Stimulated activated naive CD8-positive, alpha-beta T cell treated with anti-CD3 and anti-CD28 coated beads, Interleukin-15, Interleukin-2, amounts not matched to agents 100 U/mL and 50 U/mL, for 24 hours (primary cell): ENCODE data around the gene BAMBI.

ENCODE experiments used
- ATAC-seq: fragments of 150-1000 bp; cut with Tn5 transposase; one replicate; pipeline ENCODE4 v1.10.0; 2021
- DNase-seq: peaks from one replicate; pipeline ENCODE4 v3.0.0; 2021

The BAMBI gene

GRCh38 chr10:28705472-28705871 is 28.2 kb downstream of the BAMBI start:
- no peak for ATAC-seq
- DNase-seq, result no peak

DNA sequence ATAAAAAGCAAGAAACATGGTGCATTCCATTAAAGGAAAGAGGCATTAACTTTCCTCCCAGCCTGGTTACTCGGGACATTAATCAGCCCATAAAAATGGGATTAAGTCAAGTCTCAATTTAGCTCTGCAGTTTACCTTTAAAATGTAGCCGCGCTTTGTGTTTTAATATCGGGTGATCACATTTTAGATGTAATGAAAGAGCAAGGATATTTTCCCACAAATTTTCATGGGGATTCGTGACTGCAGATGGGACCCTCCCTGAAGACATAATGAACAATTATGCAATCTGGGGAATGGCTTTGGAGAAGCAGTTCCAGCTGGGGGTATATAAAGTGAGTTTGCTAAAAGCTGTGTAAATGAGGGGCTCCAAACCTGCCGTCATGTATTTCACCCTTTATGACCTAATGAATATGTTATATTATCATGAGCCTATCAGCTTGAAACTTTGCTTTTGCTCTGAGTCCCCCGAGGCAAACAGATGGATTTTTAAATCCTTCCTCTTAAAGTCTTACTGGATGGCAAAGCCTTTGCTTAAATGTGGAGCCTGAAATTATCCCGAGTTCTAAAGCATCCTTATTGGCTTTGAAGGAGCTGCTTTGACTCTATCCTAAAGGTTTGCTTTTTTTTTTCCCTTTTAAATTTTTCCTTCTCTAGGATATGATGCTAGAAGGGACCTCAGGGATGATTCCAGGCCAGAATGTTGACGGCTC is 31.8 kb downstream of the BAMBI start:
- DNase-seq (no peak), ATAC-seq (no peak)

DNA sequence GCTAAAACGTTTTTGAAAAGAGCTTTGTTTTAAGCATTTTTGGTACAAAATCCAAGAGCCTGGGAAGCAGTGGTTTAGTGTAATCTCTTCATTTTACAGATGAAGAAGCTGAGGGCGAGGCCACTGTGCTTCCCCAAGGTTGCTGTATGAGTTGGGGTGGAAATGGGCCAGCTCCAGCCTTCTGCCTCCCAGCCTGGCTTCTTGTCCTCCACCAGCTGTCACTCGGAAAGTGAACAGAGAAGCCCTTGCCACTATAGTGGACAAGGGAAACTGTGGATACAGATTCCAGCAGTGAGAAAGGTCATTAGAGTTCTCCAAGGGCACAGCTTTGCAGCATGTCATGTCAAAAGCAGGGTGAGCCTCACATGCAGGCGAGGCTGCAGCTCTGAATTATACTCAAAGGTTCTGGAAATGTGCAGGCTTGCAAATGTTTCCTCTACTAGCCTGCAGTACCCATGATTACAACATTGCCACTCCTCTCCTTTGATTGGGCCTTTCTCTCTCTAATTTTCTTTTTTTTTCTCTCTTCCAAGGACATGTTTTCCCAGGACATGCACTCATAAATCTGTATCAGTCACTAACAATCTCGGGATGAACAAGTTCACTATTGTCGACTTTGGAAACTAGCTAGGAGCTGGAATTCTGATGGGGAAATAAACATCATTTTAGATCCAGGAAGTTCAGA is 33.0 kb downstream of the BAMBI start:
- ATAC-seq, result no peak
- DNase-seq, result no peak

GRCh38 chr10:28711041-28711440 is 33.7 kb downstream of the BAMBI start:
- DNase-seq, result no peak
- ATAC-seq, result no peak

GRCh38 chr10:28711776-28712175 is 34.5 kb downstream of the BAMBI start:
- ATAC-seq, result no peak
- DNase-seq, result no peak

- DNase-seq (no peak), ATAC-seq (no peak)
Measured at GRCh38 chr10:28713626-28714352, 36.5 kb downstream of the BAMBI start.

GRCh38 chr10:28714401-28715053 is 37.2 kb downstream of the BAMBI start:
- no peak for ATAC-seq
- no peak for DNase-seq

- DNase-seq (no peak), ATAC-seq (no peak)
Measured at GRCh38 chr10:28715246-28715645, 37.9 kb downstream of the BAMBI start.

- ATAC-seq (no peak), DNase-seq (no peak)
Measured at GRCh38 chr10:28715757-28716156, 38.4 kb downstream of the BAMBI start.

DNA sequence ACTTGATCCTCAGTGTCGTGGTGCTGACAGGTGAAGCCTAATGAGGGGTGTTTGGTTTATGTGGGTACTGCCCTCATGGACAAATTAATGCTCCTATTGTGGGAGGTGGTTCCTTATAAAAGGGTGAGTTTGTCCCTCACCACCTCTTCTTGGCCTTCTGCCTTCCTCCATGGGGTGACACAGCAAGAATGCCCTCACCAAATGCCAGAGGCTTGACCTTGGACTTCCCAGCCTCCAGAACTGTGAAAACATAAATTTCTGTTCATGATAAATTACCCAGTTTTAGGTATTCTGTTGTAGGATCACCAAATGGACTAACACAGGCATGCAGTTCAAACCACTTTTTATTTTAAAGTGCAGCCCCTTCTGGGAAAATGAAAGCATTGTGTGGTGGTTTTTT is 39.4 kb downstream of the BAMBI start:
- no peak for DNase-seq
- no peak for ATAC-seq

DNA sequence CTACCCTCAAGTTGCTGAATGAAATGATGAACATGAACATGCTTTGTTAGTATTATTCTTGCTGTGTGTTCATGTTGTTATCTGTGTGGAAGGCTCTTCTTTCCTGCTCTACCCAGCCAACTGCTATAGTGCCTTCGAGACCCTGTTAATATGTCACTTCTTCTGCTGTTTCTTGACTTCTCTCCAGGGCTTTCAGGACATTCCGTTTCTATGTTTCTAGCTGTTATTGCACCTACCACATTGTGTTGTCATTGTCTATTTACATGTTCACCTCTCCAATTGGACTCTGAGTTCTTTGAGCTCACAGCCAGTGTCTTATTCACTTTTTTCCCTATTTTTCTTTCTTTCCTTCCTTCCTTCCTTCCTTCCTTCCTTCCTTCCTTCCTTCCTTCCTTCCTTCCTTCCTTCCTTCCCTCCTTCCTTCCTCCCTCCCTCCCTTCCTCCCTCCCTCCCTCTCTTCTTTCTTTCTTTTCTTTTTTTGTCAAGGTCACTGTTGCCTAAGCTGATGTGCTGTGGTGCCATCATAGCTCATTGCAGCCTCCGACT is 40.4 kb downstream of the BAMBI start:
- DNase-seq (no peak), ATAC-seq (no peak)

DNA sequence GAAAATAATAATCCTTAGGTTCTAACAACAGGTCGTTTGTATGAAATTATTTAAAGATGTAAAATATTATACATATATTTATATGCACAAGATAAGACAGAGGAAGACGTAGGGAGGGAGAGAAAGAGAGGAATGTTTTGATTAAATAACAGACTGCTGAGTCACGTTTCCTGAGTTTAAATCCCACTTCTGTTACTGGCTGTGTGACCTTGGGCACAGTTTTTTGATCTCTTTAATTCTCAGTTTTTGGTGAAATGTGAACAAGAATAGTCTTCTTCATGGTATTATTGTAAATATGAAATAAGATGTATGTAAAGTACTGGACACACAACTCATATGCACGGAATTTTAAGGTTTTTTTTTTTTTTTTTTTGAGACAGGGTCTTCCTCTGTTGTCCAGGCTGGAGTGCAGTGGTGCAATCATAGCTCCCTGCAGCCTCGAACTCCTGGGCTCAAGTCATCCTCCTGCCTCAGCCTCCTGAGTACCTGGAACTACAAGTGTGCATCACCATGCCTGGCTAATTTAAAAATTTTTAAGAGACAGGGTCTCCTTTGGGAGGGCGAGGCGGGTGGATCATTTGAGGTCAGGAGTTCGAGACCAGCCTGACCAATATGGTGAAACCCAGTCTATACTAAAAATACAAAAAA is 42.6 kb downstream of the BAMBI start:
- no peak for ATAC-seq
- no peak for DNase-seq

- no peak for DNase-seq
- ATAC-seq, result no peak
Measured at GRCh38 chr10:28721318-28721951, 44.1 kb downstream of the BAMBI start.

GRCh38 chr10:28722065-28722803 is 44.9 kb downstream of the BAMBI start:
- ATAC-seq, result no peak
- DNase-seq, result peak; percentile 6

DNA sequence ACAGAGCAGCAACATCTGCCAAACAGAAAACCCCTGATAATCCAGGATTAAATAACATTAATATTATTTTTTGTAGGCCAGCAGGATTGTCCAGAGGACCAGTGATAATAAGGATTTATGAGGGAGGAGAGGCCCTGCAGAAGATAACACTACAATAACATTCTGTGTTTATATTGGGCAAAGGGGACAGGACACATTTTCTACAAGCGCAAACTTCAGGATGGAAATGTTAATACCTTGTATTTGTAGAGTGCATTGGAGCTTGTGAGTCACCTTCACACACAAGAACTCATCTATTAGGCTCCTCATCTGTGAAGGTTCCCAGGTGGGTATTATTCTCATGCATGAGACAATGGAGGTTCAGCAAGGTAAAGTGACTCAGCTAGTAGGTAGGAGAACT is 51.0 kb downstream of the BAMBI start:
- DNase-seq (no peak), ATAC-seq (no peak)

- DNase-seq (no peak), ATAC-seq (no peak)
Measured at GRCh38 chr10:28730031-28730778, 52.9 kb downstream of the BAMBI start.

DNA sequence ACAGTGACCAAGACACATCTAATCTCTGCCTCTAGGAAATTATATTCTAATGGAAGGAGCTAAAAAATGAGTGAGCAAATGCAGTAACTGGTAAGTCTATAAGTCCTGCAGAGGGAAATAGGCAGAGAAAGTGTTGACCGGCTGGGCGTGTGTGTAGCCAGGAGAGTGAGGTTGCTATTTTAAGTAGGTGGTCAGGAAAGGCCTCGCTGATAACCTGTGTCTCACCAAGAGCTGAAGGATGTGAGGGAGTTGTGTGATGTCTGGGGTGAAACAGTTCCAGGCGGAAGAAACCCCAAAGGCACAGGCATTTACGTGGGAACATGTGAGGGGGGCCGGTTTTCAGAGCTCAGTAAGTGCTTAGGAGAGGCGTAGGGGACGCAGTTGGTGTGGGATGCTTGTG is 54.8 kb downstream of the BAMBI start:
- ATAC-seq (no peak), DNase-seq (no peak)
